BLaER1 treated with 17β-estradiol and CSF1 and Interleukin-3, amounts not matched to agents 10 nM and 100 nM (cell line): Measurements from ENCODE around the gene TRAPPC2.
A peak's percentile ranks its signal among the peaks of the same experiment; 100 is the strongest.

ENCODE experiments used
- H3K27ac ChIP-seq, 11 experiments: shearing (Covaris generic); formaldehyde crosslinking; 2 replicates each; pipeline ENCODE4 v1.8.1; 2022
- H3K27me3 ChIP-seq, 11 experiments: shearing (Covaris generic); formaldehyde crosslinking; 2 replicates each; pipeline ENCODE4 v1.8.1; 2022
- H3K36me3 ChIP-seq, 11 experiments: shearing (Covaris generic); formaldehyde crosslinking; 2 replicates each; pipeline ENCODE4 v1.8.1; 2022
- H3K4me1 ChIP-seq, 10 experiments: shearing (Covaris generic); formaldehyde crosslinking; 2 replicates each; pipeline ENCODE4 v1.8.1; 2022
- H3K4me2 ChIP-seq, 11 experiments: shearing (Covaris generic); formaldehyde crosslinking; 2 replicates each; pipeline ENCODE4 v1.8.1; 2022
- H3K4me3 ChIP-seq, 10 experiments: shearing (Covaris generic); formaldehyde crosslinking; 2 replicates each; pipeline ENCODE4 v1.8.1; 2022
- H3K9ac ChIP-seq, 11 experiments: shearing (Covaris generic); formaldehyde crosslinking; 2 replicates each; pipeline ENCODE4 v1.8.1; 2022
- H3K9me3 ChIP-seq, 11 experiments: shearing (Covaris generic); formaldehyde crosslinking; replicated peaks in 1 of 11; 2 replicates each; pipeline ENCODE4 v1.8.1; 2022
- H4K20me1 ChIP-seq, 11 experiments: shearing (Covaris generic); formaldehyde crosslinking; 2 replicates each; pipeline ENCODE4 v1.8.1; 2022
- Cebpa-rat ChIP-seq, 11 experiments: shearing (Covaris generic); IDR thresholded peaks; 2 replicates each; pipeline ENCODE4 v1.8.1; 2022

The TRAPPC2 gene

GRCh38 chrX:13703135-13703534 lies 31.3 kb downstream of the TRAPPC2 start:
- no peak for TF ChIP-seq Cebpa-rat (IDR thresholded peaks at IDR 0.05)
- Histone ChIP-seq H4K20me1 (peaks cover 30 to 100% (median 75%) of the 10 kb centered on the region in 11 experiments), H3K4me3 (no peak overlapping the region), H3K27me3 (peaks cover 26 to 92% (median 74%) of the 10 kb centered on the region in 11 experiments; a peak in 21 of 22 replicates), H3K9ac (no peak overlapping the region), H3K9me3 (no peaks in the 10 kb centered on the region), H3K27ac (no peak overlapping the region), H3K4me2 (no peak overlapping the region), H3K36me3 (peaks cover 4 to 27% (median 10%) of the 10 kb centered on the region in 11 experiments; a peak in 12 of 22 replicates), H3K4me1 (peaks cover 9 to 58% (median 18%) of the 10 kb centered on the region in 10 experiments; a peak in 17 of 20 replicates)

- Histone ChIP-seq H4K20me1 (peaks cover 23 to 100% (median 72%) of the 10 kb centered on the region in 11 experiments), H3K27ac (no peak overlapping the region)
- TF ChIP-seq Cebpa-rat (IDR thresholded peaks at IDR 0.05) = no peak
Measured at GRCh38 chrX:13702111-13702789, 32.2 kb downstream of the TRAPPC2 start.

GRCh38 chrX:13700380-13700779 lies 34.0 kb downstream of the TRAPPC2 start:
- TF ChIP-seq Cebpa-rat (IDR thresholded peaks at IDR 0.05) = no peak
- Histone ChIP-seq H3K36me3 (peaks cover 0 to 9% (median 3%) of the 10 kb centered on the region in 11 experiments; a peak in 2 of 22 replicates), H3K4me1 (peaks cover 33 to 85% (median 45%) of the 10 kb centered on the region in 10 experiments), H3K4me2 (no peak overlapping the region; a peak in 1 of 22 replicates), H3K9me3 (no peaks in the 10 kb centered on the region), H3K27ac (no peak overlapping the region), H3K27me3 (peaks cover 45 to 97% (median 83%) of the 10 kb centered on the region in 11 experiments), H3K4me3 (no peak overlapping the region), H3K9ac (no peak overlapping the region), H4K20me1 (peaks cover 37 to 100% (median 78%) of the 10 kb centered on the region in 11 experiments)

More at GRCh38 chrX:13702111-13702789, 32.2 kb downstream of the TRAPPC2 start:
- no peak overlapping the region for H3K9ac ChIP-seq
- peaks cover 0 to 18% (median 4%) of the 10 kb centered on the region in 11 experiments; a peak in 6 of 22 replicates for H3K36me3 ChIP-seq
- peak overlapping the region in 9 of 11 experiments; percentile 8 to 73 (median 32); a peak in 13 of 22 replicates for H3K4me2 ChIP-seq
- H3K27me3 ChIP-seq = peaks cover 26 to 92% (median 76%) of the 10 kb centered on the region in 11 experiments; a peak in 21 of 22 replicates
- H3K4me3 ChIP-seq = no peak overlapping the region
- peaks cover 16 to 67% (median 27%) of the 10 kb centered on the region in 10 experiments for H3K4me1 ChIP-seq
- H3K9me3 ChIP-seq = no peaks in the 10 kb centered on the region

GRCh38 chrX:13699183-13699826 lies 35.1 kb downstream of the TRAPPC2 start:
- Histone ChIP-seq H3K9me3 (no peaks in the 10 kb centered on the region), H3K4me1 (peaks cover 44 to 96% (median 56%) of the 10 kb centered on the region in 10 experiments), H3K4me2 (peak overlapping the region in 3 of 11 experiments; percentile 15 to 84 (median 72); a peak in 2 of 22 replicates), H4K20me1 (peaks cover 47 to 100% (median 84%) of the 10 kb centered on the region in 11 experiments), H3K9ac (no peak overlapping the region), H3K27ac (no peak overlapping the region), H3K4me3 (no peak overlapping the region), H3K36me3 (peaks cover 0 to 7% (median 0%) of the 10 kb centered on the region in 11 experiments; a peak in 1 of 22 replicates), H3K27me3 (peaks cover 56 to 99% (median 93%) of the 10 kb centered on the region in 11 experiments)
- TF ChIP-seq Cebpa-rat (IDR thresholded peaks at IDR 0.05) = no peak

- no peak overlapping the region for H3K4me3 ChIP-seq
Measured at GRCh38 chrX:13698432-13698831, 36.0 kb downstream of the TRAPPC2 start.

GRCh38 chrX:13697976-13698375 lies 36.4 kb downstream of the TRAPPC2 start:
- H3K4me1 ChIP-seq = peaks cover 57 to 100% (median 65%) of the 10 kb centered on the region in 10 experiments
- peak overlapping the region in 10 of 11 experiments; percentile 13 to 84 (median 44); a peak in 15 of 22 replicates for H3K4me2 ChIP-seq
- no peak for TF ChIP-seq Cebpa-rat (IDR thresholded peaks at IDR 0.05)
- H3K4me3 ChIP-seq = no peak overlapping the region
- H3K9ac ChIP-seq = no peak overlapping the region
- H3K9me3 ChIP-seq = no peaks in the 10 kb centered on the region
- peaks cover 64 to 100% (median 96%) of the 10 kb centered on the region in 11 experiments for H3K27me3 ChIP-seq
- peak overlapping the region in 2 of 11 experiments; percentile 1 to 43; a peak in 2 of 22 replicates for H3K27ac ChIP-seq
- peaks cover 0 to 3% (median 0%) of the 10 kb centered on the region in 11 experiments; a peak in 1 of 22 replicates for H3K36me3 ChIP-seq
- peaks cover 54 to 100% (median 88%) of the 10 kb centered on the region in 11 experiments for H4K20me1 ChIP-seq

More at GRCh38 chrX:13698432-13698831, 36.0 kb downstream of the TRAPPC2 start:
- Histone ChIP-seq H3K9ac (no peak overlapping the region), H4K20me1 (peaks cover 55 to 100% (median 88%) of the 10 kb centered on the region in 11 experiments), H3K27me3 (peaks cover 59 to 100% (median 96%) of the 10 kb centered on the region in 11 experiments), H3K4me2 (peak overlapping the region in 8 of 11 experiments; percentile 1 to 84 (median 44); a peak in 9 of 22 replicates), H3K4me1 (peaks cover 52 to 99% (median 61%) of the 10 kb centered on the region in 10 experiments), H3K27ac (no peak overlapping the region), H3K36me3 (peaks cover 0 to 3% (median 0%) of the 10 kb centered on the region in 11 experiments; a peak in 1 of 22 replicates), H3K9me3 (no peaks in the 10 kb centered on the region)
- TF ChIP-seq Cebpa-rat (IDR thresholded peaks at IDR 0.05) = no peak

GRCh38 chrX:13697455-13697854 lies 37.0 kb downstream of the TRAPPC2 start:
- peaks cover 55 to 100% (median 88%) of the 10 kb centered on the region in 11 experiments for H4K20me1 ChIP-seq
- peak overlapping the region; percentile 28 to 84 (median 56); a peak in 17 of 22 replicates for H3K4me2 ChIP-seq
- H3K27me3 ChIP-seq = peaks cover 69 to 100% (median 96%) of the 10 kb centered on the region in 11 experiments
- peaks cover 0 to 3% (median 0%) of the 10 kb centered on the region in 11 experiments; a peak in 1 of 22 replicates for H3K36me3 ChIP-seq
- TF ChIP-seq Cebpa-rat (IDR thresholded peaks at IDR 0.05) = no peak
- peak overlapping the region in 2 of 11 experiments; percentile 1 to 43; a peak in 2 of 22 replicates for H3K27ac ChIP-seq
- no peaks in the 10 kb centered on the region for H3K9me3 ChIP-seq
- no peak overlapping the region for H3K4me3 ChIP-seq
- peaks cover 62 to 100% (median 70%) of the 10 kb centered on the region in 10 experiments for H3K4me1 ChIP-seq
- H3K9ac ChIP-seq = no peak overlapping the region; a peak in 1 of 22 replicates

GRCh38 chrX:13695601-13696115 lies 38.8 kb downstream of the TRAPPC2 start:
- H3K4me1 ChIP-seq = peaks cover 65 to 100% (median 76%) of the 10 kb centered on the region in 10 experiments
- H3K27ac ChIP-seq = no peak overlapping the region
- H3K9me3 ChIP-seq = no peaks in the 10 kb centered on the region
- no peak overlapping the region for H3K4me3 ChIP-seq
- H3K27me3 ChIP-seq = peaks cover 87 to 100% (median 99%) of the 10 kb centered on the region in 11 experiments
- no peak overlapping the region for H3K9ac ChIP-seq
- peaks cover 46 to 100% (median 86%) of the 10 kb centered on the region in 11 experiments; a peak in 21 of 22 replicates for H4K20me1 ChIP-seq
- peaks cover 0 to 3% (median 0%) of the 10 kb centered on the region in 11 experiments; a peak in 1 of 22 replicates for H3K36me3 ChIP-seq
- H3K4me2 ChIP-seq = peak overlapping the region; percentile 60 to 84 (median 73); a peak in 19 of 22 replicates
- TF ChIP-seq Cebpa-rat (IDR thresholded peaks at IDR 0.05) = no peak
